Measurements from ENCODE around the gene NPPB.

Gene NPPB

DNA sequence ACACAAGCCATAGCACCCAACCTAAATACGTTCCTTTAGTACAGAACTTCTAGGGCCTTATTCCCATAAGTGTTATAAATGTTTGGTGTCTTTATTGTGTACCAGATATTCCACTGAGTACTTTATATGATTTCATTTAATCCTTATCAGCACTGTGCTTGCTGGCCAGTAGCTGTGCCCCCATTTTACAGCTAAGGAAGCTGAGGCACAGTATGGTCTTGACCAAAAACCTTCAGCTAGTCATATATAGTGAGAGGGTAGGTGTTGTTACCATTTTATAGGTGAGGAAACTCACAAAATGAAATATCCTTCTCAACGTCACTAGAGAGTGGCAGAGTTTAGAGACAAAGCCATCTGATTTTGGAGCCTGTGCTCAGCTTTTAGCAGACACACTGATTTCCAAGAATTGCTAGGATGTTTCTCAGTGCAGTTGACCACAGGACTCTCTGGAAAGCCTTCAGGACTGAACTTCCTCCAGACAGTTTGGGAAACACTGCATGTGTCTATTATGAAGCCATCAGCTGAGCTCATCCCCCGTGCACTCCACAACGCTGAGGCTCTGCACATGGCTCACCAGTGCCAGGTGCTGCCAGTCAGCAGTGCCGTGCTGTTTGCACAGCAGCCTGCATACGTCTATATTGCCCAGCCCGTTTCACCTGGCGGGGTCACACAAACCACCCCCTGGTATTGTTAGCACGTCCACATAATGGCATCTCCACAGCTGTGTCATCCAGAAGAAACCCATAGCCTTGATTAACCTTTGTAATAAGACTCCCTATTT, 26.6 kb downstream of the NPPB start:
- no peak for DNase-seq

DNA sequence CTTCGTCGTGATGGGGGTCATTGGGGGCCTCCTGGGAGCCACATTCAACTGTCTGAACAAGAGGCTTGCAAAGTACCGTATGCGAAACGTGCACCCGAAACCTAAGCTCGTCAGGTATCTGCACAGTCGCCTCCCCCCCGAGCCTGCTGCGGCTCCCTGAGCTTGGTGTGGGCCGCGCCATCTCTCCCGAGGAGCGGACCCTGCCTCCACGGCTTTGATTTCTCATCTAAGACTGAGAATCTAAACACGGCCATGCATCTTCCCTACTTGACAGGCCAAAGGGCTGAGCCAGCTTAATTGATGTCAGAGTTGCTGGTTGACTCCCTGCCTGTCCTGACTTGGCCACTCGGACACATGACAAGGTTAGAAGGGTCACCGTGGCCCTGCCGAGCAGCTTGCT, 30.2 kb downstream of the NPPB start:
- no peak for DNase-seq

DNA sequence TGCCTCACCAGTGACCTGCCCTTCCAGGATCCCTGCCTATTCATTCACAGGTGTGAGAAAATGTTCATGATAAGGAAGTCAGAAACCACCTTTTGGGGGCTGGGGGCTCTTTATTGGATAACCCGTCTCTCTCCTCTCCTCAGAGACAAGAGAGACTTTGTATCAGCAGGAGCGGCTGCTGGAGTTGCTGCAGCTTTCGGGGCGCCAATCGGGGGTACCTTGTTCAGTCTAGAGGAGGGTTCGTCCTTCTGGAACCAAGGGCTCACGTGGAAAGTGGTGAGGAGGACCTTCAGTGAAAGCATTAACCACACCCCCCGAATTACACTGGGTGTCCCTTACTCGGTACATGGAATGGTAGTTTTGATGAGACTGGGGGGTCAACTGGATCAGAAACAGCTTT, 31.8 kb downstream of the NPPB start:
- DNase-seq = no peak

DNA sequence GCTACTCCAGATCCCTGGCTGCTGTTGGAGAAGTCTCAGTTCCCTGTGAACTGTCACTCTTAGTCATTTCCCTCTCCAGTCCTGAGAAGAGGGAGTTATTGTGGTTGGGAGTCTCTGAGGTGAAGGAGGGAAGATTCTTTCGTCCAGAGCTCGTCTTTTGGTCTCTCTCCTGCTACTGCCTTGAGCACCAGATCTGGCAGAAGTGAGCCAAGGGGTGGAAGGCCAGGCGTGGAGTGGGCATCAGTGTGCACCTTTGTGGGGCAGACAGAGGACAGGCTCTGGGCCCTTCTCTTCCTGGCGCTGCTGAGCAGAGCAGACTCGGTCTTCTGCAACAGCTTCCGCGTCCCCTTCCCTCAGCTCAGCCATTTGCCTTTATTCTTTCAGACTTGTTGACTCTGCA, 33.6 kb downstream of the NPPB start:
- DNase-seq = no peak

DNA sequence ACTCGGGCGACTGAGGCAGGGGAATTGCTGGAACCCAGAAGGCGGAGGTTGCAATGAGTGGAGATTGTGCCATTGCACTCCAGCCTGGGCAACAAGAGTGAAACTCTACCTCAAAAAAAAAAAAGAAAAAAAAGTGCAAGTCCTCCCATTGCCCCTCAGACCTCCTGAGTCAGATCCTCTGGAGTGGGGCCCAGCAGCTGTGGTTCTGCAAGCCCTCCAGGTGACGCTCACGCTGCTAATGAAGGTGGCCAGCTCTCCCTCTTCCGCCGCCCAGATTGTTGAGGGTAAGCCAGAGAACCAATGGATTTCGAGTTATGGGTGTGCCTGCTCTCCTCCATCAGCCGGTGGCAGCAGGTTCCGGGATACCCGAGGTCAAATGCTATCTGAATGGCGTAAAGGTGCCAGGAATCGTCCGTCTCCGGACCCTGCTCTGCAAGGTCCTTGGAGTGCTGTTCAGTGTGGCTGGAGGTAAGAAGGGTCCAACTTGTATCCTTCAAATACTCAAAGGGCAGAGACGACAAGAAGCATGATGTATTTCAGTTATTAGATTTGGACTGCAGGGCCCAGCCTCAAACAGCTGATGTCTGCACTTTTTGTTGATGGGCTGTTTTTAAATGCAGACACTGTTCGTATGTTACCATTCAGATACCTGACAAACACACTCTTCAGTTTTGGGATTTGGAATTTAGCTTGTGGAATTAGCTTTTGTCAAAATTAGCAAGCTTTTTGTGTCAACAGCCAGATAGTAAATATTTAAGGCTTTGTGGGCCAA, 35.2 kb downstream of the NPPB start:
- DNase-seq = no peak

DNA sequence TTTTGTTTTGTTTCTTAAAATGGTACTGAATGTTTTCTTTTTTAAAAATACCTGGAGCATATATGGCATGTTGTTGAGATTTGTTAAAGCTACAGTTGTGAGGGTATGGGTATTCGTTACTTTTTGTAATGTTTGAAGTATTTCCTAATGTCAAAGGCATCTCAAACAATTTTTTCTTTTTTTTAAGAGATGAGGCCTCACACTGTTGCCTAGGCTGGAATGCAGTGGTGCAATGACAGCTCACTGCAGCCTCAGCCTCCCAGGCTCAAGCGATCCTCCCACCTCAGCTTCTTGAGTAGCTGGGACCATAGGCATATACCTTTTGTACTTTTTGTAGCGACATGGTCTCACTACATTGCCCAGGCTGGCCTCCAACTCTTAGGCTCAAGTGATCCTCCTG, 36.7 kb downstream of the NPPB start:
- no peak for DNase-seq

DNA sequence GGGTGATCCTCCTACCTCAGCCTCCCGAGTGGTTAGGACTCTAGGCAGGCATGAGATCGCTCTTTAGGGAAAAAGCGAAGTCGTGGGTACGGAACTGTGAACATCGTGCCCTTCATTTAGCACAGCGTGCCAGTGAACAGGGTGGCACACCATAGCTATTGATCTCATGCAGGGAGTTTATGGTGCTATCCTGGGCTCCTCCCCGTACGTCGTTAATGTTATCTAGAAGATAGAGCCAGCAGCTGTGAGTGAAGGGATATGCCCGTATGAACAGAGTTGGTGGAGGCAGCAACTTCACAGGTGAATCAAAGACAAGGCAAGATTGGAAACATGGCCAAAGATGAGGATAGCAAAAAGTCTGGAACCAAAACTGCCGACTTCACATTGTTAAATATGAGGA, 41.6 kb downstream of the NPPB start:
- DNase-seq = no peak

DNA sequence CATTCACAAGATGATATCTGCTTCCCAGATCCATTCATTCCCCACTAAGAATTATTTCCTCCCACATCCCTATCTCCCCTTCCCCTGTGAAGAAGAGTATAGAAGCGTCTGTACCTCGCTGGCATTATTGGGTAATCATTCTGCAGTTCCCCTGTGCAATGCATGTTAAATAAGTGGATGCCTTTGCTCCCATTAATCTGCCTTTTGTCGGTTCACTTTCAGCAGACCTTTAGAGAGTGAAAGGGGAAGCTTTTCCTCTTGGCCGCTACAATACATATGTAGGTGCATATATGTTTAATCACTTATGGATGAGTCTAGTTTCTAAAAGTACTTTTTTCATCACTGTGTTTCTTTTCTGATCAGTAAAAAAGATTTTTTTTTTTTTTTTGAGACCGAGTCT, 45.7 kb downstream of the NPPB start:
- DNase-seq = no peak

Data from CD4-positive, alpha-beta T cell treated with Interleukin-15 for 1 hour (primary cell).